WTC11 (cell line): ENCODE measurements around the gene SPEM2. TPM values are rescaled to one million over a fixed set of nuclear protein-coding genes. Genes with fewer than 3 reads are reported as not detected.
A peak's percentile ranks its signal among the peaks of the same experiment; 100 is the strongest.

Experiments used
- ATAC-seq: fragments of 200-7000 bp; cut with Tn5 transposase; 2 replicates; pipeline ENCODE4 v1.10.0; 2021; ENCODE audit warnings: mild to moderate bottlenecking, moderate library complexity
- CTCF ChIA-PET: fragments of 300-600 bp; sonication (Branson Sonifier 250); formaldehyde crosslinking; loops from one replicate; lab custom pipeline; 2021; ENCODE audit warnings: antibody characterized with exemption; lab: Charles Lee
- POLR2A ChIA-PET: fragments of 350-600 bp; sonication (Branson Sonifier 250); formaldehyde crosslinking; loops from one replicate; lab custom pipeline; 2021; ENCODE audit warnings: antibody characterized with exemption; lab: Charles Lee
- DNase-seq: peaks from one replicate; pipeline ENCODE4 v3.0.0; 2021; ENCODE audit warnings: low spot score
- H3K27ac Mint-ChIP-seq: 2 replicates; pipeline ENCODE4 v1.8.0; 2021; ENCODE audit warnings: mixed read lengths
- H3K27me3 Mint-ChIP-seq: 2 replicates; pipeline ENCODE4 v1.8.0; 2021; ENCODE audit warnings: low read depth, mild to moderate bottlenecking, moderate library complexity, mixed read lengths
- H3K36me3 Mint-ChIP-seq: 2 replicates; pipeline ENCODE4 v1.8.0; 2021; ENCODE audit warnings: mixed read lengths
- H3K4me1 Mint-ChIP-seq: 2 replicates; pipeline ENCODE4 v1.8.0; 2022; ENCODE audit warnings: mixed read lengths
- H3K4me3 Mint-ChIP-seq: 2 replicates; pipeline ENCODE4 v1.8.0; 2021; ENCODE audit warnings: mild to moderate bottlenecking, moderate library complexity, mixed read lengths
- H3K9me3 Mint-ChIP-seq: 2 replicates; pipeline ENCODE4 v1.8.0; 2021; ENCODE audit warnings: mixed read lengths
- CTCF ChIP-seq: fragments of 200-600 bp; IDR thresholded peaks from 2 replicates; pipeline ENCODE4 v1.8.0; 2022; ENCODE audit warnings: antibody characterized with exemption
- EMX1 ChIP-seq: fragments of 250-450 bp; sonication (Bioruptor Pico); IDR thresholded peaks from 2 replicates; pipeline ENCODE4 v1.8.0; 2021; ENCODE audit warnings: mild to moderate bottlenecking
- FOXP1 ChIP-seq: sonication (generic); formaldehyde crosslinking; IDR thresholded peaks from 2 replicates; pipeline ENCODE4 v1.8.0; 2022; ENCODE audit warnings: missing genetic modification reagents, mild to moderate bottlenecking, moderate library complexity, borderline replicate concordance
- IRF2 ChIP-seq: sonication (generic); formaldehyde crosslinking; IDR thresholded peaks from 2 replicates; pipeline ENCODE4 v1.8.0; 2022; ENCODE audit warnings: low read depth, missing genetic modification reagents, borderline replicate concordance
- MXD4 ChIP-seq: fragments of 250-450 bp; sonication (Bioruptor Pico); IDR thresholded peaks from 2 replicates; pipeline ENCODE4 v1.8.0; 2021; ENCODE audit warnings: mild to moderate bottlenecking, moderate library complexity, borderline replicate concordance
- MYBL2 ChIP-seq: sonication (generic); formaldehyde crosslinking; IDR thresholded peaks from 2 replicates; pipeline ENCODE4 v1.8.1; 2023; ENCODE audit warnings: mild to moderate bottlenecking, moderate library complexity, missing genetic modification reagents
- PRDM15 ChIP-seq: sonication (generic); formaldehyde crosslinking; IDR thresholded peaks from 2 replicates; pipeline ENCODE4 v1.8.0; 2022; ENCODE audit warnings: missing genetic modification reagents
- SP1 ChIP-seq: sonication (generic); formaldehyde crosslinking; conservative IDR thresholded peaks from 2 replicates; pipeline ENCODE4 v1.8.1; 2022; ENCODE audit warnings: missing genetic modification reagents
- TP53 ChIP-seq: sonication (generic); formaldehyde crosslinking; IDR thresholded peaks from 2 replicates; pipeline ENCODE4 v1.8.1; 2023; ENCODE audit warnings: mild to moderate bottlenecking, missing genetic modification reagents
- ZBTB21 ChIP-seq: sonication (generic); formaldehyde crosslinking; IDR thresholded peaks from 2 replicates; pipeline ENCODE4 v1.8.1; 2023; ENCODE audit warnings: mild to moderate bottlenecking, missing genetic modification reagents, borderline replicate concordance
- ZNF121 ChIP-seq: sonication (generic); formaldehyde crosslinking; IDR thresholded peaks from 2 replicates; pipeline ENCODE4 v1.8.0; 2023; ENCODE audit warnings: missing genetic modification reagents
- ZNF281 ChIP-seq: sonication (generic); formaldehyde crosslinking; IDR thresholded peaks from 2 replicates; pipeline ENCODE4 v1.8.0; 2023; ENCODE audit warnings: mild to moderate bottlenecking, missing genetic modification reagents
- ZNF317 ChIP-seq: sonication (generic); formaldehyde crosslinking; IDR thresholded peaks from 2 replicates; pipeline ENCODE4 v1.8.1; 2023; ENCODE audit warnings: low read depth, mild to moderate bottlenecking, moderate library complexity, missing genetic modification reagents, borderline replicate concordance
- ZNF423 ChIP-seq: fragments of 250-450 bp; sonication (Bioruptor Pico); IDR thresholded peaks from 2 replicates; pipeline ENCODE4 v2.1.2; 2022; ENCODE audit warnings: mild to moderate bottlenecking, moderate library complexity
- total RNA-seq: library from RNA; stranded (reverse); gene quantifications from 3 replicates; pipeline ENCODE4 v1.2.3, GENCODE V29; 2021
- TF ChIP-seq, protein P1 (sequence below): fragments of 250-450 bp; sonication (Bioruptor Pico); IDR thresholded peaks from 2 replicates; pipeline ENCODE4 v2.1.2; 2022; ENCODE audit warnings: mild to moderate bottlenecking, moderate library complexity
- TF ChIP-seq, protein P2 (sequence below): sonication (generic); formaldehyde crosslinking; IDR thresholded peaks from 2 replicates; pipeline ENCODE4 v1.8.0; 2022; ENCODE audit warnings: mild to moderate bottlenecking, missing genetic modification reagents
- TF ChIP-seq, protein P3 (sequence below): fragments of 250-450 bp; sonication (Bioruptor Pico); IDR thresholded peaks from 2 replicates; pipeline ENCODE4 v1.9.0; 2021; ENCODE audit warnings: mild to moderate bottlenecking
- TF ChIP-seq, protein P4 (sequence below): fragments of 250-450 bp; sonication (Bioruptor Pico); IDR thresholded peaks from 2 replicates; pipeline ENCODE4 v1.9.0; 2021; ENCODE audit warnings: moderate library complexity, mild to moderate bottlenecking, inconsistent platforms, borderline replicate concordance
- TF ChIP-seq, protein P5 (sequence below): sonication (generic); formaldehyde crosslinking; IDR thresholded peaks from 2 replicates; pipeline ENCODE4 v1.8.1; 2023; ENCODE audit warnings: mild to moderate bottlenecking, missing genetic modification reagents
- TF ChIP-seq, protein P6 (sequence below): sonication (generic); formaldehyde crosslinking; IDR thresholded peaks from 2 replicates; pipeline ENCODE4 v1.8.0; 2022; ENCODE audit warnings: mild to moderate bottlenecking, missing genetic modification reagents

SPEM2 gene
- total RNA-seq, 1 experiment from 2014 or later: 0.13 TPM

DNA sequence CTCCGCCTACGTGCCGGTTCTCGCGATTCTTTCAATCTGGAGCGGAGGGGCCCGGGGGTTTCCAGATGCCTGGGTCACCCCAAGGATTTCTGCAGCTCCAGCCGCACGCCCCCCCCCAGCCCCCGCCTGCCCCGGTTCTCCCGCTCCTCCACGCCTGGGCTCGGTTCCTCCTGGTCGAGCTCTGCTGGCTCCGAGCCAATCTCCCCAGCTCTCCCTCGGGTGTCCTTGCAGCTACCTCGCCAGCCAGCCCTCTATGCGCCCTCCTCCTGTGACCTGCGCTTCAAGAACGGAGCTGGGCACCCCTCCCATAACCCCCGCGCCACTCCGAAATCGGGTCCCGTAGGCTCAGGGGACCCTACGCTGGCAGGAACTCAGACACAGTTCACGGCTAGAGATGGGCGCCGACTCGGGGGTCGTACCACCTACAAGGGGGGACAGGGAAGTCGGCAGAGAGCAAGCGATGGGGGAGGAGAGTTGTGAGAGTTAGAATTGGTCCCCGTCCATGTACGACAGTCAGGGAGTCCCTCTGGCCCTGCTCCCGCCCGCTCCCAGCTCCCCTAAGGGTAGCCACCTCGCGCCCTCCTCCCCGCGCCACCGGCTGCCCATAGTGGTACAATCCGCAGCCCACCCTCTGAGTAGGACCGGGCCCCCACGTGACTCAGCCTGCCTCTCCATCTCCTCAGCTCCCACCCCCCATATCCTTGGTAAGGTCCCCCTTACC lies 14.9 kb downstream of the SPEM2 start:
- Mint-ChIP-seq H3K9me3 (no peaks in the 10 kb centered on the region), H3K4me3 (peak overlapping the region; percentile 97), H3K4me1 (peaks cover 37% of the 10 kb centered on the region), H3K27me3 (peaks cover 34% of the 10 kb centered on the region), H3K27ac (peak overlapping the region; percentile 98), H3K36me3 (no peaks in the 10 kb centered on the region; the same call in 1 of the 2 replicates)
- DNase-seq (peak; percentile 71), ATAC-seq (peak; percentile 6)
- ChIA-PET POLR2A (interaction anchor here (0.6 to 2.4 kb wide), 4 partner anchors 12 to 158 kb away, joined by 3 to 15 read pairs (median 6); partner anchors contain the start of genes POLR2A and SLC2A4), CTCF (interaction anchor here (0.6 to 3.8 kb wide), 12 partner anchors 32 to 247 kb away, joined by 3 to 21 read pairs (median 7); partner anchors contain the start of genes ACAP1, NLGN2, PLSCR3 and TMEM256)
- TF ChIP-seq SP1: peak; percentile 53
- TF ChIP-seq ZNF281 (CRISPR knock-in tag): no peak
- no peak for TF ChIP-seq PRDM15 (CRISPR knock-in tag)
- TF ChIP-seq, protein P1, sequence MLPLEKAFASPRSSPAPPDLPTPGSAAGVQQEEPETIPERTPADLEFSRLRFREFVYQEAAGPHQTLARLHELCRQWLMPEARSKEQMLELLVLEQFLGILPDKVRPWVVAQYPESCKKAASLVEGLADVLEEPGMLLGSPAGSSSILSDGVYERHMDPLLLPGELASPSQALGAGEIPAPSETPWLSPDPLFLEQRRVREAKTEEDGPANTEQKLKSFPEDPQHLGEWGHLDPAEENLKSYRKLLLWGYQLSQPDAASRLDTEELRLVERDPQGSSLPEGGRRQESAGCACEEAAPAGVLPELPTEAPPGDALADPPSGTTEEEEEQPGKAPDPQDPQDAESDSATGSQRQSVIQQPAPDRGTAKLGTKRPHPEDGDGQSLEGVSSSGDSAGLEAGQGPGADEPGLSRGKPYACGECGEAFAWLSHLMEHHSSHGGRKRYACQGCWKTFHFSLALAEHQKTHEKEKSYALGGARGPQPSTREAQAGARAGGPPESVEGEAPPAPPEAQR (CRISPR knock-in tag): no peak
- TF ChIP-seq ZNF317 (CRISPR knock-in tag): no peak
- TF ChIP-seq ZNF423 (CRISPR knock-in tag): no peak
- TF ChIP-seq FOXP1 (CRISPR knock-in tag): peak; percentile 48; the same call in 1 of the 2 replicates
- TF ChIP-seq ZBTB21 (CRISPR knock-in tag): no peak
- no peak for TF ChIP-seq EMX1 (CRISPR knock-in tag)
- no peak for TF ChIP-seq TP53 (CRISPR knock-in tag)
- 0 out of 2 replicates have a peak, but pooled peaks have one; percentile 34 for TF ChIP-seq MYBL2 (CRISPR knock-in tag)
- TF ChIP-seq, protein P2, sequence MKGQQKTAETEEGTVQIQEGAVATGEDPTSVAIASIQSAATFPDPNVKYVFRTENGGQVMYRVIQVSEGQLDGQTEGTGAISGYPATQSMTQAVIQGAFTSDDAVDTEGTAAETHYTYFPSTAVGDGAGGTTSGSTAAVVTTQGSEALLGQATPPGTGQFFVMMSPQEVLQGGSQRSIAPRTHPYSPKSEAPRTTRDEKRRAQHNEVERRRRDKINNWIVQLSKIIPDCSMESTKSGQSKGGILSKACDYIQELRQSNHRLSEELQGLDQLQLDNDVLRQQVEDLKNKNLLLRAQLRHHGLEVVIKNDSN (CRISPR knock-in tag): peak; percentile 98
- TF ChIP-seq, protein P3, sequence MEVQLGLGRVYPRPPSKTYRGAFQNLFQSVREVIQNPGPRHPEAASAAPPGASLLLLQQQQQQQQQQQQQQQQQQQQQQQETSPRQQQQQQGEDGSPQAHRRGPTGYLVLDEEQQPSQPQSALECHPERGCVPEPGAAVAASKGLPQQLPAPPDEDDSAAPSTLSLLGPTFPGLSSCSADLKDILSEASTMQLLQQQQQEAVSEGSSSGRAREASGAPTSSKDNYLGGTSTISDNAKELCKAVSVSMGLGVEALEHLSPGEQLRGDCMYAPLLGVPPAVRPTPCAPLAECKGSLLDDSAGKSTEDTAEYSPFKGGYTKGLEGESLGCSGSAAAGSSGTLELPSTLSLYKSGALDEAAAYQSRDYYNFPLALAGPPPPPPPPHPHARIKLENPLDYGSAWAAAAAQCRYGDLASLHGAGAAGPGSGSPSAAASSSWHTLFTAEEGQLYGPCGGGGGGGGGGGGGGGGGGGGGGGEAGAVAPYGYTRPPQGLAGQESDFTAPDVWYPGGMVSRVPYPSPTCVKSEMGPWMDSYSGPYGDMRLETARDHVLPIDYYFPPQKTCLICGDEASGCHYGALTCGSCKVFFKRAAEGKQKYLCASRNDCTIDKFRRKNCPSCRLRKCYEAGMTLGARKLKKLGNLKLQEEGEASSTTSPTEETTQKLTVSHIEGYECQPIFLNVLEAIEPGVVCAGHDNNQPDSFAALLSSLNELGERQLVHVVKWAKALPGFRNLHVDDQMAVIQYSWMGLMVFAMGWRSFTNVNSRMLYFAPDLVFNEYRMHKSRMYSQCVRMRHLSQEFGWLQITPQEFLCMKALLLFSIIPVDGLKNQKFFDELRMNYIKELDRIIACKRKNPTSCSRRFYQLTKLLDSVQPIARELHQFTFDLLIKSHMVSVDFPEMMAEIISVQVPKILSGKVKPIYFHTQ (CRISPR knock-in tag): no peak
- no peak for TF ChIP-seq CTCF
- TF ChIP-seq ZNF121 (CRISPR knock-in tag): no peak
- TF ChIP-seq MXD4 (CRISPR knock-in tag): no peak
- TF ChIP-seq, protein P4, sequence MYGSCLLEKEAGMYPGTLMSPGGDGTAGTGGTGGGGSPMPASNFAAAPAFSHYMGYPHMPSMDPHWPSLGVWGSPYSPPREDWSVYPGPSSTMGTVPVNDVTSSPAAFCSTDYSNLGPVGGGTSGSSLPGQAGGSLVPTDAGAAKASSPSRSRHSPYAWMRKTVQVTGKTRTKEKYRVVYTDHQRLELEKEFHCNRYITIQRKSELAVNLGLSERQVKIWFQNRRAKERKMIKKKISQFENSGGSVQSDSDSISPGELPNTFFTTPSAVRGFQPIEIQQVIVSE (CRISPR knock-in tag): no peak
- TF ChIP-seq IRF2 (CRISPR knock-in tag): no peak
- TF ChIP-seq, protein P5, sequence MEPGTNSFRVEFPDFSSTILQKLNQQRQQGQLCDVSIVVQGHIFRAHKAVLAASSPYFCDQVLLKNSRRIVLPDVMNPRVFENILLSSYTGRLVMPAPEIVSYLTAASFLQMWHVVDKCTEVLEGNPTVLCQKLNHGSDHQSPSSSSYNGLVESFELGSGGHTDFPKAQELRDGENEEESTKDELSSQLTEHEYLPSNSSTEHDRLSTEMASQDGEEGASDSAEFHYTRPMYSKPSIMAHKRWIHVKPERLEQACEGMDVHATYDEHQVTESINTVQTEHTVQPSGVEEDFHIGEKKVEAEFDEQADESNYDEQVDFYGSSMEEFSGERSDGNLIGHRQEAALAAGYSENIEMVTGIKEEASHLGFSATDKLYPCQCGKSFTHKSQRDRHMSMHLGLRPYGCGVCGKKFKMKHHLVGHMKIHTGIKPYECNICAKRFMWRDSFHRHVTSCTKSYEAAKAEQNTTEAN: 0 out of 2 replicates have a peak, but pooled peaks have one; percentile 10
- TF ChIP-seq, protein P6, sequence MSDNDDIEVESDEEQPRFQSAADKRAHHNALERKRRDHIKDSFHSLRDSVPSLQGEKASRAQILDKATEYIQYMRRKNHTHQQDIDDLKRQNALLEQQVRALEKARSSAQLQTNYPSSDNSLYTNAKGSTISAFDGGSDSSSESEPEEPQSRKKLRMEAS: peak; percentile 82
